KOPT-K1 (cell line): Measurements from ENCODE around the gene CLBA1.
"Not testable (repeated sequence)": the region's sequence is repeated elsewhere in the genome, so short reads cannot be mapped to it uniquely, and the experiment has no call there.

Experiments
- H3K27ac ChIP-seq: fragments of 200-600 bp; sonication (generic); 2 replicates; pipeline ENCODE4 v1.5.1; 2016; ENCODE audit warnings: antibody characterized with exemption, mild to moderate bottlenecking, low read depth, low read length; ENCODE audit not compliant: poor library complexity, severe bottlenecking
- H3K36me3 ChIP-seq: fragments of 200-600 bp; sonication (generic); 2 replicates; pipeline ENCODE4 v1.5.1; 2017; ENCODE audit warnings: antibody characterized with exemption, mild to moderate bottlenecking, low read length, moderate library complexity; ENCODE audit not compliant: insufficient read depth
- H3K9me3 ChIP-seq: fragments of 200-600 bp; sonication (generic); 2 replicates; pipeline ENCODE4 v1.5.1; 2017; ENCODE audit warnings: antibody characterized with exemption, low read length, mild to moderate bottlenecking; ENCODE audit not compliant: insufficient read depth, poor library complexity, severe bottlenecking

Gene CLBA1

GRCh38 chr14:105025429-105025828, 39.8 kb downstream of the CLBA1 start:
- Histone ChIP-seq H3K27ac (no peak overlapping the region), H3K9me3 (no peaks in the 10 kb centered on the region), H3K36me3 (no peaks in the 10 kb centered on the region)

- Histone ChIP-seq H3K9me3 (no peaks in the 10 kb centered on the region), H3K36me3 (no peaks in the 10 kb centered on the region), H3K27ac (no peak overlapping the region)
These were observed 40.6 kb downstream of the CLBA1 start for GRCh38 chr14:105026033-105026785.

- Histone ChIP-seq H3K9me3 (no peaks in the 10 kb centered on the region), H3K36me3 (no peaks in the 10 kb centered on the region), H3K27ac (no peak overlapping the region)
These were observed 41.4 kb downstream of the CLBA1 start for GRCh38 chr14:105026802-105027563.

GRCh38 chr14:105027718-105028117, 42.1 kb downstream of the CLBA1 start:
- H3K27ac ChIP-seq, H3K9me3 ChIP-seq, H3K36me3 ChIP-seq: not testable (repeated sequence)

GRCh38 chr14:105028251-105028927, 42.8 kb downstream of the CLBA1 start:
- no peak overlapping the region for H3K27ac ChIP-seq
- no peaks in the 10 kb centered on the region for H3K9me3 ChIP-seq
- H3K36me3 ChIP-seq: no peaks in the 10 kb centered on the region

- Histone ChIP-seq H3K36me3 (no peaks in the 10 kb centered on the region), H3K9me3 (no peaks in the 10 kb centered on the region), H3K27ac (no peak overlapping the region)
These were observed 43.8 kb downstream of the CLBA1 start for GRCh38 chr14:105029402-105029801.

GRCh38 chr14:105030194-105030593, 44.6 kb downstream of the CLBA1 start:
- Histone ChIP-seq H3K27ac (no peak overlapping the region), H3K9me3 (no peaks in the 10 kb centered on the region), H3K36me3 (no peaks in the 10 kb centered on the region)

- Histone ChIP-seq H3K36me3 (no peaks in the 10 kb centered on the region), H3K9me3 (no peaks in the 10 kb centered on the region), H3K27ac (no peak overlapping the region)
These were observed 45.3 kb downstream of the CLBA1 start for GRCh38 chr14:105030836-105031396.

GRCh38 chr14:105032451-105032901, 46.9 kb downstream of the CLBA1 start:
- not testable (repeated sequence) for H3K27ac ChIP-seq, H3K9me3 ChIP-seq, H3K36me3 ChIP-seq

GRCh38 chr14:105033412-105033900, 47.9 kb downstream of the CLBA1 start:
- not testable (repeated sequence) for H3K36me3 ChIP-seq, H3K9me3 ChIP-seq, H3K27ac ChIP-seq

- Histone ChIP-seq H3K36me3 (no peaks in the 10 kb centered on the region), H3K9me3 (no peaks in the 10 kb centered on the region), H3K27ac (no peak overlapping the region)
These were observed 48.9 kb downstream of the CLBA1 start for GRCh38 chr14:105034315-105035039.

GRCh38 chr14:105035616-105036015, 50.0 kb downstream of the CLBA1 start:
- not testable (repeated sequence) for H3K36me3 ChIP-seq, H3K27ac ChIP-seq

GRCh38 chr14:105039458-105040205, 54.0 kb downstream of the CLBA1 start:
- H3K9me3 ChIP-seq: no peaks in the 10 kb centered on the region
- no peaks in the 10 kb centered on the region for H3K36me3 ChIP-seq
- H3K27ac ChIP-seq: no peak overlapping the region

More at GRCh38 chr14:105035616-105036015, 50.0 kb downstream of the CLBA1 start:
- not testable (repeated sequence) for H3K9me3 ChIP-seq
